ENCODE measurements around the gene COQ5.
"Not testable (repeated sequence)": the region's sequence is repeated elsewhere in the genome, so short reads cannot be mapped to it uniquely, and the experiment has no call there.

The COQ5 gene

DNA sequence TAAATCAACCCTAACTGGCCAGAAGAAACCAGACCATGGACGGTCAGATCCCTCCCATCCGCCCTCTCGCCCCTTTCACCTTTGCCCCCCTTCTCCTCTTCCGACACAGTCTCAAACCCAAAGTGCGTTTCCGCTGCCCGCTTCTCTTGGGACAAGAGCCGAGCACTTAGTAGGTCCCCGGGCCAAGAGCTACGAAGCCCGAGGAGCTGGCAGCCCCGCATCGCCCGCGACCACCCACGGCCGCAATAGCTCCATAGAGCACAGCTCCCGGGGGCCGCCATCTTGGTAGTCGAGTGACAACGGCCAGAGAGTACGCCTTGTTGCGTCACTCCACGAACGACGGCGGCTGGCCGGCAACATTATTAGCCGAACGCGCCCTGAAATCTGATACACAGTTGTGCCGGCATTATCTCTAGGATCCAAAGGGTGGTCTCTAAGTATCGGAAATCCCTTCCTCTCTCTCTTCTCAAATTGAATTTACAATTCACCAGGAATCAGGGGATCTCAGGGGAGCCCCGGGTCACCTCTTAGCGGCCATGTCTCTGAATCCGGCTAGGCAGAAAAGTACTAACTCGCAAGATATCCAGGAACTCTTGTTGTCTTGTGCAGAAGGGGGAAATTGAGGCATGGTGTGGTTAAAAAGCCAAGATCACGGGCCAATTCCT is at the start of gene COQ5:
COQ5 (minus strand) TSS at position 298 of the 665 bp plus-strand sequence; CDS start at position 281, 17 bp downstream.
- DNase-seq (ENCODE audit: low read depth), result peak; percentile 71

GRCh38 chr12:120574106-120574505 is 45.1 kb upstream of the COQ5 start:
- DNase-seq (ENCODE audit: low read depth), result no peak

DNA sequence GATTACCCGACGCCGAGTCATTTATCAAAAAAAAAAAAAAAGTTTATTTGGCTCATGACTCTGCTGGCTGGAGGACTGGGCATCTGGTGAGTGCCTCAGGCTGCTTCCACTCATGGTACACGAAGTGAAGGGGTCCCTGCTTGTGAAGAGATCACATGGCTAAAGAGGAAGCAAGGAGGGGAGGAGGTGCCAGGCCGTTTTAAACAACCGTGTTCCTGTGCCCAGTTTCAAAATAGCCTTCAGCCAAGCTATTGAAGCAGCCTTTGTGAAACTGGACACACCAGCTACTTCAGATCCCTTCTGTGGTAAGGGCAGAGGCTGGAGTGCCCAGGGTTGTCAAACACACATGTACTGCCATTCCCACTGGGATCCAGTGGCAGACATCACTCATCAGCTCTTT is 44.6 kb upstream of the COQ5 start:
- DNase-seq (ENCODE audit: low read depth), result no peak

- DNase-seq (ENCODE audit: low read depth), result no peak
Measured at GRCh38 chr12:120571299-120571698, 42.3 kb upstream of the COQ5 start.

DNA sequence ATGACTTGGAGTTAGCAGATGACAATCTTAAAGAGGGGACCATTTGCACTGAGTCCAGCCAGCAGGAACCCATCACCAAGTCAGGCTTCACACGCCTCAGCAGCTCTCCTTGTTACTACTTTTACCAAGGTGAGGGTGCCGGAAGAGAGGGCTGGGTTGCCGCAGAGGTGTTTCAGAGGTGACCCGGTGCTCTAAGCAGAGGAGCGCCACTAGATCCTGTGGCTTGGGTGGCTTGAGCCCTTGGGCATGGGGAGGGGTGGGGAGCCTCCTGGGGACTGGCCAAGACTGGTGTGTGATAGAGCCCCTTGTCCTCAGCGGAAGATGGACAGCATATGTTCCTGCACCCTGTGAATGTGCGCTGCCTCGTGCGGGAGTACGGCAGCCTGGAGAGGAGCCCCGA is 34.5 kb upstream of the COQ5 start:
- DNase-seq (ENCODE audit: low read depth), result no peak

- no peak for DNase-seq (ENCODE audit: low read depth)
Measured at GRCh38 chr12:120562906-120563305, 33.9 kb upstream of the COQ5 start.

- DNase-seq (ENCODE audit: low read depth), result no peak
Measured at GRCh38 chr12:120557589-120557988, 28.6 kb upstream of the COQ5 start.

DNA sequence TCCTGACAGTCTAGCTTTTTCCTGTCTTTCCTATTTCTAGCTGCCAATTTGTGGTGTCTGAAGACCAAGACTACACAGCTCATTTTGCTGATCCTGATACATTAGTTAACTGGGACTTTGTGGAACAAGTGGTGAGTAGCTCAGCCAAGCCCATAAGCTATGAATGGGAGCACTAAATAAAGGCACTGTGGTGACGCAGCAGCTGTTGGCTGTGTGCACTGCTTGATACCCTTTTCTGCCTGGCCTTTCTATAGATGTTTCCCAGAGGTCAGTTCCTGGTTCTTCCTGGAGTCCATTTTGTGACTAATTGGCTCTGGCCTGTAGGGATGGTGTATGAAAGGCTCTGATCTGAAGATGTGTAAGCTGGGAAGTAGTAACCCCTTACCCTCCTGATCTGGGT is 25.7 kb upstream of the COQ5 start:
- no peak for DNase-seq (ENCODE audit: low read depth)

GRCh38 chr12:120546050-120546386 is 17.1 kb upstream of the COQ5 start:
- DNase-seq (ENCODE audit: low read depth), result no peak

DNA sequence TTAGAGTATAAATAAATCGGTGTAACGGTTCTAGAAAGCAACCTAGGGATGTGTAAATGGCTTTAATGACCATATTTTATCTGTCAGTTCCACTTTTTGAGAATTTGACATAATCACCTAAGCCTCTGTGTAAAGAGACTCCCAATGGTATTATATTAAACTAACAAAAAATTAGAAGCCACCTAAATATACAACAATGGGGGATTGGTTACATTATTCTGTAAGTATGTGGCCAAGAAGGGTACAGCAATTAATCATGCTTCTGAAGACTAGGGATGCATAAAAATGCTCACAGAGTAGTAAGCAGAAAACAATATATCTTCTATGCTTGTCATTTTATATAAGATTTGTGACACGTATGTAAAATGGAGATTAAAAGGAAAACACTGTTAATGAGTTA is 15.7 kb upstream of the COQ5 start:
- no peak for DNase-seq (ENCODE audit: low read depth)

GRCh38 chr12:120542166-120542565 is 13.2 kb upstream of the COQ5 start:
- DNase-seq (ENCODE audit: low read depth), result no peak

GRCh38 chr12:120540445-120540844 is 11.5 kb upstream of the COQ5 start:
- no peak for DNase-seq (ENCODE audit: low read depth)

- no peak for DNase-seq (ENCODE audit: low read depth)
Measured at GRCh38 chr12:120539303-120539702, 10.3 kb upstream of the COQ5 start.

GRCh38 chr12:120538281-120539156 is 9.6 kb upstream of the COQ5 start:
- DNase-seq (ENCODE audit: low read depth), result no peak

DNA sequence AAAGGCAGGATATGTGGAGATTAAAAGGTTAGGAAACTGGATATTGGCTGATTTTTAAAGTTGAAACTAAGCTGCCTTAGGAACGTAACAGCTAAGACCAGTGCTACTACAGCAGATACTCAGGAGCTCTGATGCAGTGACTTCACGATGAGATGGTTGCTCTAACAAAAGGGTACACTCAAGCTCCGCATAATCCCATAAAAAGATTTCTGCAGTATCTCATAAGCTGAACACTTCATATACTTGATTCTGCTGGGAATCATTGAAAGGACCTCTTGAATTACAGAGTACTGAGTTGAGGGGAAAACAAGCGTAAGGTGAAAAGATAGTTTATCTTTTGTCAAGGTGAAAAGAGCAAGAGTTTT is 8.9 kb upstream of the COQ5 start:
- no peak for DNase-seq (ENCODE audit: low read depth)

GRCh38 chr12:120536064-120536791 is 7.3 kb upstream of the COQ5 start:
- no peak for DNase-seq (ENCODE audit: low read depth)

- peak; percentile 22 for DNase-seq (ENCODE audit: low read depth)
Measured at GRCh38 chr12:120534703-120535655, 6.0 kb upstream of the COQ5 start.

- peak; percentile 43 for DNase-seq (ENCODE audit: low read depth)
Measured at GRCh38 chr12:120534203-120534702, 5.3 kb upstream of the COQ5 start, which contains the start of gene RNF10. Gene RNF10 (plus strand): TSS chr12:120534356. CDS start chr12:120534812, 456 bp downstream.

- DNase-seq (ENCODE audit: low read depth), result no peak
Measured at GRCh38 chr12:120532701-120533238, 3.8 kb upstream of the COQ5 start.

- DNase-seq (ENCODE audit: low read depth), result not testable (repeated sequence)
Measured at GRCh38 chr12:120530418-120530761, 1.4 kb upstream of the COQ5 start.

All from stimulated activated CD8-positive, alpha-beta memory T cell treated with anti-CD3 and anti-CD28 coated beads, Interleukin-12 subunit alpha, Interleukin-12 subunit beta, amount 100 ng/mL, for 4 hours (primary cell).